SK-N-SH treated with all-trans-retinoic acid at 6 μM for 48 hours (cell line): Measurements from ENCODE around the gene TNS3.
"Not testable (repeated sequence)": the region's sequence is repeated elsewhere in the genome, so short reads cannot be mapped to it uniquely, and the experiment has no call there.

Experiments used
- ATAC-seq: fragments of 200-7000 bp; cut with Tn5 transposase; 3 replicates; pipeline ENCODE4 v1.9.1; 2020; ENCODE audit warnings: mild to moderate bottlenecking, moderate library complexity
- ARNTL ChIP-seq: fragments of 450-650 bp; formaldehyde crosslinking; IDR thresholded peaks from 2 replicates; pipeline ENCODE4 v1.5.0; 2020; ENCODE audit warnings: low read depth, mild to moderate bottlenecking, moderate library complexity, borderline replicate concordance
- BACH2 ChIP-seq: fragments of 250-450 bp; sonication (Bioruptor Pico); IDR thresholded peaks from 2 replicates; pipeline ENCODE4 v1.9.0; 2021; ENCODE audit warnings: mild to moderate bottlenecking, borderline replicate concordance
- CSDC2 ChIP-seq: fragments of 250-450 bp; sonication (Bioruptor Pico); IDR thresholded peaks from 2 replicates; pipeline ENCODE4 v1.5.0; 2020; ENCODE audit warnings: mild to moderate bottlenecking, moderate library complexity
- CSRNP3 ChIP-seq: fragments of 250-450 bp; sonication (Bioruptor Pico); IDR thresholded peaks from 2 replicates; pipeline ENCODE4 v1.5.1; 2021; ENCODE audit warnings: mild to moderate bottlenecking, moderate library complexity
- ESRRG ChIP-seq: fragments of 250-450 bp; sonication (Bioruptor Pico); IDR thresholded peaks from 2 replicates; pipeline ENCODE4 v1.6.1; 2021; ENCODE audit warnings: mild to moderate bottlenecking
- GLIS3 ChIP-seq: fragments of 250-450 bp; sonication (Bioruptor Pico); IDR thresholded peaks from 2 replicates; pipeline ENCODE4 v1.5.0; 2020; ENCODE audit warnings: mild to moderate bottlenecking, moderate library complexity
- ISL1 ChIP-seq: fragments of 250-450 bp; sonication (Bioruptor Pico); IDR thresholded peaks from 2 replicates; pipeline ENCODE4 v2.1.2; 2022; ENCODE audit warnings: mild to moderate bottlenecking, moderate library complexity
- OSR1 ChIP-seq: fragments of 250-450 bp; sonication (Bioruptor Pico); IDR thresholded peaks from 2 replicates; pipeline ENCODE4 v1.8.0; 2022; ENCODE audit warnings: moderate library complexity, mild to moderate bottlenecking, inconsistent platforms
- RARB ChIP-seq: fragments of 250-450 bp; sonication (Bioruptor Pico); IDR thresholded peaks from 2 replicates; pipeline ENCODE4 v1.8.0; 2021; ENCODE audit warnings: mild to moderate bottlenecking, moderate library complexity
- SNAI2 ChIP-seq: fragments of 250-450 bp; sonication (Bioruptor Pico); IDR thresholded peaks from 2 replicates; pipeline ENCODE4 v1.5.0; 2020; ENCODE audit warnings: mild to moderate bottlenecking, moderate library complexity
- TCF4 ChIP-seq: fragments of 250-450 bp; sonication (Bioruptor Pico); IDR thresholded peaks from 2 replicates; pipeline ENCODE4 v1.8.0; 2021; ENCODE audit warnings: mild to moderate bottlenecking, moderate library complexity, borderline replicate concordance
- TOX ChIP-seq: fragments of 250-450 bp; sonication (Bioruptor Pico); IDR thresholded peaks from 2 replicates; pipeline ENCODE4 v1.8.0; 2021; ENCODE audit warnings: mild to moderate bottlenecking, moderate library complexity, borderline replicate concordance
- ZC3H10 ChIP-seq: fragments of 250-450 bp; sonication (Bioruptor Pico); IDR thresholded peaks from 2 replicates; pipeline ENCODE4 v1.5.1; 2021; ENCODE audit warnings: mild to moderate bottlenecking, moderate library complexity
- ZFP3 ChIP-seq: fragments of 250-450 bp; sonication (Bioruptor Pico); IDR thresholded peaks from 2 replicates; pipeline ENCODE4 v1.5.0; 2020; ENCODE audit warnings: mild to moderate bottlenecking, moderate library complexity
- ZFP30 ChIP-seq: fragments of 450-650 bp; formaldehyde crosslinking; IDR thresholded peaks from 2 replicates; pipeline ENCODE4 v1.5.0; 2022; ENCODE audit warnings: mild to moderate bottlenecking, moderate library complexity
- ZNF565 ChIP-seq: fragments of 450-650 bp; formaldehyde crosslinking; conservative IDR thresholded peaks from 2 replicates; pipeline ENCODE4 v1.5.0; 2020; ENCODE audit warnings: low read depth, mild to moderate bottlenecking, moderate library complexity
- ZNF70 ChIP-seq: fragments of 450-650 bp; formaldehyde crosslinking; IDR thresholded peaks from 2 replicates; pipeline ENCODE4 v1.5.0; 2020; ENCODE audit warnings: mild to moderate bottlenecking, moderate library complexity
- TF ChIP-seq, protein P1 (sequence below): fragments of 250-450 bp; sonication (Bioruptor Pico); IDR thresholded peaks from 2 replicates; pipeline ENCODE4 v1.8.0; 2020; ENCODE audit warnings: mild to moderate bottlenecking, moderate library complexity, borderline replicate concordance
- TF ChIP-seq, protein P2 (sequence below): fragments of 250-450 bp; sonication (Bioruptor Pico); IDR thresholded peaks from 2 replicates; pipeline ENCODE4 v1.8.0; 2021; ENCODE audit warnings: low read depth, mild to moderate bottlenecking, moderate library complexity, borderline replicate concordance
- TF ChIP-seq, protein P3 (sequence below): fragments of 250-450 bp; sonication (Bioruptor Pico); IDR thresholded peaks from 2 replicates; pipeline ENCODE4 v1.5.0; 2020; ENCODE audit warnings: mild to moderate bottlenecking, moderate library complexity

The TNS3 gene

DNA sequence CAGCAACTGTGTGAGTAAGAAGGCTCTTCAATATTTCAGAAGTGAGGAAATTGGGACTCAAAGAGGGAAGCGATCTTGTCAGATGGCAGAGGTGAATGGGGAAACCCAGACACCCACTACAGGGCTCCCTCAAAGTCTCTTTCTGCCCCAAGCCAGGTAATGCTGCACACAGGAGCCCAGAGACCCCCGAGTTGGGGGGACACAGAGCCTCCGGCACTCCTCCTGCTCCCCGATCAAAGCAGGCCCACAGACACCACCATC is 139.4 kb downstream of the TNS3 start:
- ATAC-seq = no peak
- TF ChIP-seq, protein P1, sequence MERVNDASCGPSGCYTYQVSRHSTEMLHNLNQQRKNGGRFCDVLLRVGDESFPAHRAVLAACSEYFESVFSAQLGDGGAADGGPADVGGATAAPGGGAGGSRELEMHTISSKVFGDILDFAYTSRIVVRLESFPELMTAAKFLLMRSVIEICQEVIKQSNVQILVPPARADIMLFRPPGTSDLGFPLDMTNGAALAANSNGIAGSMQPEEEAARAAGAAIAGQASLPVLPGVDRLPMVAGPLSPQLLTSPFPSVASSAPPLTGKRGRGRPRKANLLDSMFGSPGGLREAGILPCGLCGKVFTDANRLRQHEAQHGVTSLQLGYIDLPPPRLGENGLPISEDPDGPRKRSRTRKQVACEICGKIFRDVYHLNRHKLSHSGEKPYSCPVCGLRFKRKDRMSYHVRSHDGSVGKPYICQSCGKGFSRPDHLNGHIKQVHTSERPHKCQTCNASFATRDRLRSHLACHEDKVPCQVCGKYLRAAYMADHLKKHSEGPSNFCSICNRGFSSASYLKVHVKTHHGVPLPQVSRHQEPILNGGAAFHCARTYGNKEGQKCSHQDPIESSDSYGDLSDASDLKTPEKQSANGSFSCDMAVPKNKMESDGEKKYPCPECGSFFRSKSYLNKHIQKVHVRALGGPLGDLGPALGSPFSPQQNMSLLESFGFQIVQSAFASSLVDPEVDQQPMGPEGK (CRISPR knock-in tag) = no peak
- TF ChIP-seq BACH2 (CRISPR knock-in tag) (no peak), CSRNP3 (CRISPR knock-in tag) (no peak), SNAI2 (CRISPR knock-in tag) (no peak), ZNF565 (CRISPR knock-in tag) (no peak), TOX (CRISPR knock-in tag) (no peak), ZFP3 (CRISPR knock-in tag) (no peak), ZNF70 (no peak), RARB (no peak), ARNTL (no peak), OSR1 (CRISPR knock-in tag) (no peak), ZFP30 (CRISPR knock-in tag) (no peak), ISL1 (CRISPR knock-in tag) (no peak), ESRRG (CRISPR knock-in tag) (no peak), TCF4 (CRISPR knock-in tag) (no peak), GLIS3 (CRISPR knock-in tag) (no peak), CSDC2 (CRISPR knock-in tag) (no peak)
- TF ChIP-seq, protein P2, sequence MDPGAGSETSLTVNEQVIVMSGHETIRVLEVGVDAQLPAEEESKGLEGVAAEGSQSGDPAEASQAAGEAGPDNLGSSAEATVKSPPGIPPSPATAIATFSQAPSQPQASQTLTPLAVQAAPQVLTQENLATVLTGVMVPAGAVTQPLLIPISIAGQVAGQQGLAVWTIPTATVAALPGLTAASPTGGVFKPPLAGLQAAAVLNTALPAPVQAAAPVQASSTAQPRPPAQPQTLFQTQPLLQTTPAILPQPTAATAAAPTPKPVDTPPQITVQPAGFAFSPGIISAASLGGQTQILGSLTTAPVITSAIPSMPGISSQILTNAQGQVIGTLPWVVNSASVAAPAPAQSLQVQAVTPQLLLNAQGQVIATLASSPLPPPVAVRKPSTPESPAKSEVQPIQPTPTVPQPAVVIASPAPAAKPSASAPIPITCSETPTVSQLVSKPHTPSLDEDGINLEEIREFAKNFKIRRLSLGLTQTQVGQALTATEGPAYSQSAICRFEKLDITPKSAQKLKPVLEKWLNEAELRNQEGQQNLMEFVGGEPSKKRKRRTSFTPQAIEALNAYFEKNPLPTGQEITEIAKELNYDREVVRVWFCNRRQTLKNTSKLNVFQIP (CRISPR knock-in tag) = no peak
- TF ChIP-seq, protein P3, sequence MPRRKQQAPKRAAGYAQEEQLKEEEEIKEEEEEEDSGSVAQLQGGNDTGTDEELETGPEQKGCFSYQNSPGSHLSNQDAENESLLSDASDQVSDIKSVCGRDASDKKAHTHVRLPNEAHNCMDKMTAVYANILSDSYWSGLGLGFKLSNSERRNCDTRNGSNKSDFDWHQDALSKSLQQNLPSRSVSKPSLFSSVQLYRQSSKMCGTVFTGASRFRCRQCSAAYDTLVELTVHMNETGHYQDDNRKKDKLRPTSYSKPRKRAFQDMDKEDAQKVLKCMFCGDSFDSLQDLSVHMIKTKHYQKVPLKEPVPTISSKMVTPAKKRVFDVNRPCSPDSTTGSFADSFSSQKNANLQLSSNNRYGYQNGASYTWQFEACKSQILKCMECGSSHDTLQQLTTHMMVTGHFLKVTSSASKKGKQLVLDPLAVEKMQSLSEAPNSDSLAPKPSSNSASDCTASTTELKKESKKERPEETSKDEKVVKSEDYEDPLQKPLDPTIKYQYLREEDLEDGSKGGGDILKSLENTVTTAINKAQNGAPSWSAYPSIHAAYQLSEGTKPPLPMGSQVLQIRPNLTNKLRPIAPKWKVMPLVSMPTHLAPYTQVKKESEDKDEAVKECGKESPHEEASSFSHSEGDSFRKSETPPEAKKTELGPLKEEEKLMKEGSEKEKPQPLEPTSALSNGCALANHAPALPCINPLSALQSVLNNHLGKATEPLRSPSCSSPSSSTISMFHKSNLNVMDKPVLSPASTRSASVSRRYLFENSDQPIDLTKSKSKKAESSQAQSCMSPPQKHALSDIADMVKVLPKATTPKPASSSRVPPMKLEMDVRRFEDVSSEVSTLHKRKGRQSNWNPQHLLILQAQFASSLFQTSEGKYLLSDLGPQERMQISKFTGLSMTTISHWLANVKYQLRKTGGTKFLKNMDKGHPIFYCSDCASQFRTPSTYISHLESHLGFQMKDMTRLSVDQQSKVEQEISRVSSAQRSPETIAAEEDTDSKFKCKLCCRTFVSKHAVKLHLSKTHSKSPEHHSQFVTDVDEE = no peak

GRCh38 chr7:47441796-47442604 is 139.9 kb downstream of the TNS3 start:
- no peak for TF ChIP-seq ZNF70
- ATAC-seq = peak; percentile 27; the same call in 2 of the 3 replicates

DNA sequence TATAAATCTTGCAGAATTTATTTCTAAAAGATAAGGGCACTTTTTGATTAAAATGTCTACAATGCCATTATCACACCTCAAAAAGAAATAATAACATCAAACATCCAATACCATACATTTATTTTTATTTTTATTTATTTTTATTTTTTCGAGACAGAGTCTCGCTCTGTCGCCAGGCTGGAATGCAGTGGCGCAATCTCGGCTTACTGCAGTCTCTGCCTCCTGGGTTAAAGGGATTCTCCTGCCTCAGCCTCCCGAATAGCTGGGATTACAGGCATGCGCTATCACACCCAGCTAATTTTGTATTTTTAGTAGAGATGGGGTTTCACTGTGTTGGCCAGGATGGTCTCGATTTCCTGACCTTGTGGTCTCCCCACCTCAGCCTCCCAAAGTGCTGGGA is 140.9 kb downstream of the TNS3 start:
- peak; percentile 12; the same call in 1 of the 2 replicates for TF ChIP-seq ISL1 (CRISPR knock-in tag)
- not testable (repeated sequence) for ATAC-seq

GRCh38 chr7:47440320-47440719 is 141.6 kb downstream of the TNS3 start:
- ATAC-seq = no peak
- TF ChIP-seq ISL1 (CRISPR knock-in tag) (no peak), CSDC2 (CRISPR knock-in tag) (no peak), RARB (no peak), CSRNP3 (CRISPR knock-in tag) (no peak), ZNF70 (no peak), BACH2 (CRISPR knock-in tag) (no peak), TCF4 (CRISPR knock-in tag) (no peak), ZC3H10 (CRISPR knock-in tag) (no peak)
- TF ChIP-seq, protein P2 (CRISPR knock-in tag) = no peak
- TF ChIP-seq, protein P3 = no peak
